Measurements from ENCODE around the gene ZGPAT. TPM values are rescaled to one million over a fixed set of nuclear protein-coding genes. Genes with fewer than 3 reads are reported as not detected.

The ZGPAT gene
- total RNA-seq, 1 donor from 2014 or later = 10.1 TPM

- no peak for DNase-seq (ENCODE audit: low read depth in 2 of 2)
Measured at GRCh38 chr20:63678667-63679465, 29.0 kb upstream of the ZGPAT start.

DNA sequence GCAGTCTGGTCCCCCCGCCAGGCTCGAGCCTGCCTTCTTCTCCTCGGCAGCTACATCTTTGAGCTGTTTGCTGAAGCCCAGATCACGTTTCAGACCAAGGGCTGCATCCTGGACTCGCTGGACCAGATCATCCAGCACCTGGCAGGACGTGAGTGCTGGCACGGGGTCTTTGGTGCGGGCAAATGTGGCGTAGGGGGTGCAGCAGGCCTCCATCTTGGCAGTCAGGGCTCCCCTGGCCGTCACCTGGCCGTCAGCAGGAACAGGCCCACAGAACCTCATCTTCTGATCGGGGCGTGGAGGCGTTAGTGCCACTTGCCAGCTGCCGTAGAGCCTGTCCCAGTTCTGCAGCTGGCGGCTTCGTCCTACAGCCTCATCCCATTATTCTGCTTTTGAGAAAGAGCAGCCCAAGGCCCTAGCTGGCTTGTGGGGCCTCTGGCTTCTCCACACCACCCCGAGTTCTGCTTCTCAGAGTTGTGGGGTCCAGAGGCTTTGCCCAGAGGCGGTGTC is 28.0 kb upstream of the ZGPAT start:
- no peak for DNase-seq (ENCODE audit: low read depth in 2 of 2)

GRCh38 chr20:63680427-63680826 is 27.4 kb upstream of the ZGPAT start:
- no peak for DNase-seq (ENCODE audit: low read depth in 2 of 2)

- DNase-seq (ENCODE audit: low read depth in 2 of 2) = no peak
Measured at GRCh38 chr20:63680857-63681608, 26.8 kb upstream of the ZGPAT start.

- DNase-seq (ENCODE audit: low read depth in 2 of 2) = no peak
Measured at GRCh38 chr20:63681609-63682142, 26.2 kb upstream of the ZGPAT start.

GRCh38 chr20:63682384-63683139 is 25.3 kb upstream of the ZGPAT start:
- DNase-seq (ENCODE audit: low read depth in 2 of 2) = peak; percentile 14 to 93

GRCh38 chr20:63685269-63686026 is 22.4 kb upstream of the ZGPAT start:
- no peak for DNase-seq (ENCODE audit: low read depth in 2 of 2)

DNA sequence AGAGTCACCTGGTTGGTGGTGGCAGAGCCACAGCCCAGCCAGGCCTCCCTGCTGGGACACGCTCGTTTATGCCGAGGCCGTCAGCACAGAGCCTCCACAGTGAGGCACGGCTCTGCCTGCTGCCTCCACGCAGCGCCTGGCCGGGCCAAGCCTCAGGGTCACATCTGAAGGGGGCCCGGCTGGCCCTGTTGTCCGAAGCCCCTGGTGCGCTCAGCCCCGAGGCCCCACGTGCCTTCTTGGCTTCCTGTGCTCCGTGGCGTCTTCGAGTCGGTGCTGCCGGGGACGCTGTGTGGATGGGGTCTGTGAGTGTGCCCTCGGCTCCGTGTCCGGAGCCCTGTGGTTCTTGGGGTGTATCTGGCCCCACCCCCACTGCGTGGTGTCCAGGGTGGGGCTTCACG is 21.7 kb upstream of the ZGPAT start:
- DNase-seq (ENCODE audit: low read depth in 2 of 2) = no peak

- peak; percentile 30 to 88 for DNase-seq (ENCODE audit: low read depth in 2 of 2)
Measured at GRCh38 chr20:63686492-63687321, 21.1 kb upstream of the ZGPAT start.

- DNase-seq (ENCODE audit: low read depth in 2 of 2) = no peak
Measured at GRCh38 chr20:63687419-63688178, 20.2 kb upstream of the ZGPAT start.

DNA sequence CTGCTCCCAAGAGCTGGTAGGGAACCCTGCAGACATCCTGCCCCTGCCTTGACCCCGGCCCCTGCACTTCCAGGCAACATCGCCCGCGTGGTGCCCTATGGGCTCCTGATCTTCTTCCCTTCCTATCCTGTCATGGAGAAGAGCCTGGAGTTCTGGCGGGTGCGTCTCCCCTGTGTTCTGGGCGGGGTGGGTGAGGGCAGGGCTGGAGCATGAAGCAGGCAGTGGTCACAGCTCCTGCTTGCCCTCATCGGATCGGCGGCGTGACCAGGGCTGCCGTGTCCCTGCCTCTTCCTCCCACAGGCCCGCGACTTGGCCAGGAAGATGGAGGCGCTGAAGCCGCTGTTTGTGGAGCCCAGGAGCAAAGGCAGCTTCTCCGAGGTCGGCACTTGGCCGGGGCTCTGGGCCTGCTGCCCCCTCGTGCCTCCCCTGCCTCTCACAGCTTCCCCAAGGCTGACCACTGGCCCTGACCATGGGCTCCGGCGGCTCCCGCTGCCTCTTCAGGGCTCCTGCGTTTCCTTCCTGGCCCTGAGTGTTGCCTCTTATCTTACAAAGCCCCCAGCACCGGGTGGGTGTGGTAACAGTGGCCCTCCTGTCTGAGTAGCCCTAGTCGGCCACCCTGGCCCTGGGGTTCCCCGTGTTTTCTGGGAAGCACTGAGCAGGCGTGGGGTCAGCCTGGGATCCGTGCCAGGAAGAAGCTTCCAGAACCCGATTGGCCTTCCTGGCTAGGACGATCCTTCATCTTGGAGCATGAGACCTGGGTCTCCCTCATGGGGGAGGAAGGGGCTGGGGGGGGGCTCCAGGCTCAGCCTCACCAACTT is 19.4 kb upstream of the ZGPAT start:
- DNase-seq (ENCODE audit: low read depth in 2 of 2) = no peak

DNA sequence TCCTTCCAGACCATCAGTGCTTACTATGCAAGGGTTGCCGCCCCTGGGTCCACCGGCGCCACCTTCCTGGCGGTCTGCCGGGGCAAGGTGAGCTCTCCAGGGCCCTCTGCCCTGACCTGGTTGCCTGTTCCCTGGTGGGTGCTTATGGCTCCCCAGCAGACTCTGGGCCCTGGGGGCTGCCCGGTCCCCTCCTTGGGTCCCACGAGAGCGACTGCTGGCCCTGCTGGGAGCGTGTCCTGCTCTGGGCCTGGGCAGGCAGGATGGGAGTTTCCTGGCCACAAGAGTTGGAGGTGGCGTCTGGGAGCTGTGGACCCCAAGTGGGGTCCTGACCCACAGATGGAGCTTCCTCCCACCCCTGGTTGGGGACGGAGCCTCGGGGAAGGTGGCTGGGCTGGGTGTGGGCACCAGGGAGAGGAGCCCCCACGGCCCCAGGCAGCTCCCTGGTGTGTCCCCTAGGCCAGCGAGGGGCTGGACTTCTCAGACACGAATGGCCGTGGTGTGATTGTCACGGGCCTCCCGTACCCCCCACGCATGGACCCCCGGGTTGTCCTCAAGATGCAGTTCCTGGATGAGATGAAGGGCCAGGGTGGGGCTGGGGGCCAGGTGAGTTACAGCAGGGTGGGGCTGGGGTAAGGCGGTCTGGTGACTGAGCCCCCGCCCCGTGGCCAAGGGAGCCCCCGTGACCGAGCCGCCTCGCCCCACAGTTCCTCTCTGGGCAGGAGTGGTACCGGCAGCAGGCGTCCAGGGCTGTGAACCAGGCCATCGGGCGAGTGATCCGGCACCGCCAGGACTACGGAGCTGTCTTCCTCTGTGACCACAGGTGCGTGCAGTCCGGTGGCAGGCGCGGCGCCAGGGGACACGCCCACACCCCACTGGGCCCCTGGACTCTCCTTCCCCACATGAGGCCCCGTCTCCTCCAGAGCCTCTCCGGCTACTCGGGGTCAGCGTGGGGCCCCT is 18.5 kb upstream of the ZGPAT start:
- DNase-seq (ENCODE audit: low read depth in 2 of 2) = no peak

DNA sequence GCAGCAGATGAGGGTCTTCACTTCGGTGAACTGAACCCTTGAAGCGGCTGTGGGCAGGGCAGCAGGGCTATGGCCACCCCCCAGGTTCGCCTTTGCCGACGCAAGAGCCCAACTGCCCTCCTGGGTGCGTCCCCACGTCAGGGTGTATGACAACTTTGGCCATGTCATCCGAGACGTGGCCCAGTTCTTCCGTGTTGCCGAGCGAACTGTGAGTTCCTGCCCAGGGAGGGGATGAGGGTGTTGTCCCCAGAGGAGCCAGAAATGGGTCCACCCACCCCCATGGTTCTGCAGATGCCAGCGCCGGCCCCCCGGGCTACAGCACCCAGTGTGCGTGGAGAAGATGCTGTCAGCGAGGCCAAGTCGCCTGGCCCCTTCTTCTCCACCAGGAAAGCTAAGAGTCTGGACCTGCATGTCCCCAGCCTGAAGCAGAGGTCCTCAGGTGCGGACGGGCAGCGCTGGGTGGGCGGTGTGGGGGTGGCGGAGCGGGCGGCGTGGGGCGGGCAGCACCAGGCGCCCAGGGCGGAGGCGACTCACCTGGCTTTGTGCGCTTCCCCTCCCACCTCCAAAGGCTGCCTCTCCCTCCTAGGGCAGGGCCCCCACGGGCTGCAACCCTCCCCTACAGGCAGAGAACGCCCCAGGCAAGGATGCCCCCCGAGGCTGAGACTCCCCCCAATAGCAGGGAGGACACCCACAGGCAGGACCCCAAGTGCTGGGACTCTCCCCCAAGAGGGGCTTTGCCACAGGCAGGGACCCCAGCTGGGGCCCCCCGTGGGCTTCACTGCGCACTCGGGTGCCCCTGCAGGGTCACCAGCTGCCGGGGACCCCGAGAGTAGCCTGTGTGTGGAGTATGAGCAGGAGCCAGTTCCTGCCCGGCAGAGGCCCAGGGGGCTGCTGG is 17.6 kb upstream of the ZGPAT start:
- DNase-seq (ENCODE audit: low read depth in 2 of 2) = no peak

- DNase-seq (ENCODE audit: low read depth in 2 of 2) = no peak
Measured at GRCh38 chr20:63690898-63691710, 16.7 kb upstream of the ZGPAT start.

GRCh38 chr20:63691711-63692435 is 16.0 kb upstream of the ZGPAT start:
- DNase-seq (ENCODE audit: low read depth in 2 of 2) = no peak

Data from dermis microvascular lymphatic vessel endothelial cell (primary cell).